Mammary epithelial cell (primary cell): ENCODE data around the gene COL4A4.

Experiments
- EZH2 ChIP-seq: IDR thresholded peaks from 2 replicates; pipeline ENCODE4 v1.6.1; 2012; ENCODE audit warnings: low read length, inconsistent platforms, borderline replicate concordance
- TF ChIP-seq, protein P1 (sequence below), 2 donors: IDR thresholded peaks in 1 of 2; conservative IDR thresholded peaks in 1 of 2; 2 replicates each; pipeline ENCODE4 v1.5.1; 2011 to 2012; ENCODE audit warnings: inconsistent platforms in 2 of 2, low read length in 2 of 2, mild to moderate bottlenecking in 2 of 2, control low read depth in 1 of 2, low read depth in 1 of 2; ENCODE audit not compliant: insufficient read depth in 1 of 2; ENCODE audit errors: extremely low read depth in 1 of 2

DNA sequence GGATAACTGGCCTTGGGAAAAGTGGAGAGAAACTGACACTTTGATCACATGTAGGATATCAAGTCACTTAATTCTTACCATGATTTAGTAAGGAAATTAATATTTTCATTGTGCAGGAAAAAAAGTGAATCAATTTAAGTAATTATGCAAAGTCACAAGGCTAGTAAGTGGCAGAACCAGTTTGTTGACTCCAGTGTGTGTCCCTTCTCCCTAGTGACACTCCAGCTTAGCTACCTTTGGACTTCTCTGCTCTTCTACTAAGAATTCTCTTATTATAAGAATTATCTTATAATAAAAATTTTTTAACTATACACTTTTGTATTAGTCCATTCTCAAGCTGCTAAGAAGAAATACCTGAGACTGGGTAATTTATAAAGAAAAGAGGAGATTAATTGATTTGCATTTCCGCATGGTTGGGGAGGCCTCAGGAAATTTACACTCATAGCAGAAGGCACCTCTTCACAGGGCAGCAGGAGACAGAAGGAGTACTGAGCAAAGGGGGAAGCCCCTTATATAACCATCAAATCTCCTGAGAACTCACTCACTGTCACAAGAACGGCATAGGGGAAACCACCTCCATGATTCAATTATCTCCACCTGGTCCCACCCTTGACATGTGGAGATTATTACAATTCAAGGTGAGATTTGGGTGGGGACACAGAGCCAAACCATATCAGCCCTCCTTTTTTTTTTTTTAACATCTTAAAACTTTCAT is 13.6 kb downstream of the COL4A4 start:
- TF ChIP-seq, protein P1, sequence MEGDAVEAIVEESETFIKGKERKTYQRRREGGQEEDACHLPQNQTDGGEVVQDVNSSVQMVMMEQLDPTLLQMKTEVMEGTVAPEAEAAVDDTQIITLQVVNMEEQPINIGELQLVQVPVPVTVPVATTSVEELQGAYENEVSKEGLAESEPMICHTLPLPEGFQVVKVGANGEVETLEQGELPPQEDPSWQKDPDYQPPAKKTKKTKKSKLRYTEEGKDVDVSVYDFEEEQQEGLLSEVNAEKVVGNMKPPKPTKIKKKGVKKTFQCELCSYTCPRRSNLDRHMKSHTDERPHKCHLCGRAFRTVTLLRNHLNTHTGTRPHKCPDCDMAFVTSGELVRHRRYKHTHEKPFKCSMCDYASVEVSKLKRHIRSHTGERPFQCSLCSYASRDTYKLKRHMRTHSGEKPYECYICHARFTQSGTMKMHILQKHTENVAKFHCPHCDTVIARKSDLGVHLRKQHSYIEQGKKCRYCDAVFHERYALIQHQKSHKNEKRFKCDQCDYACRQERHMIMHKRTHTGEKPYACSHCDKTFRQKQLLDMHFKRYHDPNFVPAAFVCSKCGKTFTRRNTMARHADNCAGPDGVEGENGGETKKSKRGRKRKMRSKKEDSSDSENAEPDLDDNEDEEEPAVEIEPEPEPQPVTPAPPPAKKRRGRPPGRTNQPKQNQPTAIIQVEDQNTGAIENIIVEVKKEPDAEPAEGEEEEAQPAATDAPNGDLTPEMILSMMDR (conservative IDR thresholded peaks at IDR 0.05 in 1 of 2, IDR thresholded peaks at IDR 0.05 in 1 of 2; ENCODE audit: extremely low read depth in 1 of 2, insufficient read depth in 1 of 2, low read depth in 1 of 2, low read length in 2 of 2): no peak
- TF ChIP-seq EZH2: no peak
